Dermis blood vessel endothelial cell (primary cell): Measurements from ENCODE around the gene TFPI. TPM values are rescaled to one million over a fixed set of nuclear protein-coding genes. Genes with fewer than 3 reads are reported as not detected.
A peak's percentile ranks its signal among the peaks of the same experiment; 100 is the strongest.

Experiments used
- DNase-seq: peaks from one replicate; pipeline ENCODE4 v3.0.0; 2010
- total RNA-seq: library from RNA; depleted of rRNA; stranded (reverse); fragments of >200 nt; gene quantifications from 2 replicates; pipeline ENCODE4 v1.2.3, GENCODE V29; 2014

The TFPI gene
- total RNA-seq, 1 donor from 2014 or later: 1,146 TPM

DNA sequence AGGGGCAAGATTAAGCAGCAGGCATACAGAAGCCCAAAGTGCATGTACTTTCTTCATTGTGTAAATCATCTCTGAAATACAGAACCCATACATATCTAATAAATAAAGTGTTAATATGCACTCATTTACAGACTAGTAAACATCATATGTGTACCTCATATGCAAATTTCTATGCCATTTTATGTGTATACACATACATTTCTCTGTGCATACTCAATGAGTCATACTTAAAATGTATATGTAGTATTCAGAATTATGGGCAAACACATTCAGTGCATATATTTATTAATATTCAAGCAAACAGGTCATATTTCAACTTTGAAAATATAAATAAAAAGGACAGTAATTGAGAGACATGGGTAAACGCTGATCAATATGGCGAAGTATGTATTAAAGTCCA is 50.5 kb downstream of the TFPI start:
- DNase-seq: no peak

- peak; percentile 32 for DNase-seq
Observed at GRCh38 chr2:187502467-187502866, 51.8 kb downstream of the TFPI start.

GRCh38 chr2:187500585-187501359 is 53.5 kb downstream of the TFPI start:
- peak; percentile 50 for DNase-seq

GRCh38 chr2:187499941-187500532 is 54.2 kb downstream of the TFPI start:
- DNase-seq: peak; percentile 80

GRCh38 chr2:187497858-187498463 is 56.3 kb downstream of the TFPI start:
- peak; percentile 46 for DNase-seq

GRCh38 chr2:187497140-187497539 is 57.1 kb downstream of the TFPI start:
- no peak for DNase-seq

DNA sequence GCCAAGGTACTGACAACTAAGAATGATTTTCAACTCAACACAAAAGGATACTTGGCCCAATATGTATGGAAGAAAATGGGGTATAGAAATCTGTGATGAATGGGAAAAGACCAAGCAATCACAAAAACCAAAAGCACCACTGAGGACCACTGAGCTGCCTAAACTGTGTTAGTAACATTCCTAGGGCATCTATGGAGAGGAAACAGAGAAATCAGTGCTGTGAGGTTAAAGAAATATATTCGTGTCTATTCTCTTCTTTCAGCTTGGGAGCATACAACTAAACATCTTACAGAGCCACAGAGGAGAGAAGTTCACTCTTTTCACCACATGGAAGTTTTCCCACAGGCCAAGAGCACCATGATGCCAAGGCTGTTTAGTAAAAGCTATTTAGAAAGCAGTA is 58.9 kb downstream of the TFPI start:
- DNase-seq: no peak

- no peak for DNase-seq
Observed at GRCh38 chr2:187493877-187494568, 60.2 kb downstream of the TFPI start.

- DNase-seq: no peak
Observed at GRCh38 chr2:187493180-187493579, 61.1 kb downstream of the TFPI start.

- DNase-seq: no peak
Observed at GRCh38 chr2:187486241-187486640, 68.0 kb downstream of the TFPI start.

- no peak for DNase-seq
Observed at GRCh38 chr2:187485523-187485922, 68.7 kb downstream of the TFPI start.

DNA sequence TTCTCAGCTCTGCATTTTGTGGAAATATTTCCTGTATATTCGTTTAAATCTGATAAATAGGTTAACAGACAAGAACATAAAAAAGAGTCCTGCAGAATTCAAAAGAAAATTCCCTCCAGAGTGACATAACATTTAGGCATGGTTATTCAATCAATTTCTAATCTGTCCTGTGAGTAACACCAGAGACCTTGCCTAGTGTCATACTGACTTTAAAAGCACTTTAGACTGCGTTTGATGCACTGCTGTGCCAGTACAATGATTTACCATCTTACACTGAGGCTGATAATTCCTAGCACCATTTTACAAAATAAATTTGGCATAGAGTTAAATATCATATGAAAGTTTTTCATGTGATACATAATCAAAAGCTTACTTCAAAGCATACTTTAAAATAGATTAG is 70.7 kb downstream of the TFPI start:
- no peak for DNase-seq

DNA sequence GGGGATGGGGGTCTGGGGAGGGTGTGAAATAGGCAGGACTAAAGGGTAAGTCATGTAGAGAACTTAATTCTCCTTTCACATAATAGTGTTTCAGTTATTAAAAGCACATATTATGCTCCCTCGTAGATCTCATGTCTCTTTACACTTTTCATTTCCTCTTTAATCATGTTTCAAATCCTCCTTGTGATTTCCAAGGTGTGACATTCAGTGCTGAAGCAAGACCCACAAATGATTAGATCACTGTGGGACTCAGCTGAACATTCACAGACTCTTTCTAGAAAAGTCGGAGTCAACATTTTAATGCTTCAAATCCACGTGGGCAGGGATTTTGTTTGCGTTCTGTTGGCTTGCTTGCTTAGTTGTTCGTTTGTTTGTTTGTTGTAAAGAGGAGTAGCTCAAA is 71.4 kb downstream of the TFPI start:
- no peak for DNase-seq

DNA sequence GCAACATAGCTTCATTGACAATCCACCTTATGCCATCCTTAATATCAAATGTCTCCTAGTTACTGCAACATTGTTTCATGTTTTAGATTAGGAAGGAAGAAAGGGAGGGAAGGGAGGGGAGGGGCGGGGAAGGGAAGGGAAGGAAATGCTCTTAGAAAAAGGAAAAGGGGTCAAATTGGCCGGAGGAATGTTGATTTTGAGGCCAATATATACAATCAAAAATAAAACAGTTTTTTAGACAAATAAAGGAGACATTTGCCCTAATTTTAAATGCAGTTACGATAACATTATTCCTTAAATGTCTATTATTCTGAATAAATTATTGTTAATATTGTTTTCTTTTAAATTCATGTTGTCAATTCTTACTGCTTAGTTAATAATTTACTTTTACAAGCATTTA is 72.7 kb downstream of the TFPI start:
- DNase-seq: peak; percentile 36

GRCh38 chr2:187478719-187479118 is 75.5 kb downstream of the TFPI start:
- no peak for DNase-seq

- DNase-seq: no peak
Observed at GRCh38 chr2:187477051-187477450, 77.2 kb downstream of the TFPI start.

DNA sequence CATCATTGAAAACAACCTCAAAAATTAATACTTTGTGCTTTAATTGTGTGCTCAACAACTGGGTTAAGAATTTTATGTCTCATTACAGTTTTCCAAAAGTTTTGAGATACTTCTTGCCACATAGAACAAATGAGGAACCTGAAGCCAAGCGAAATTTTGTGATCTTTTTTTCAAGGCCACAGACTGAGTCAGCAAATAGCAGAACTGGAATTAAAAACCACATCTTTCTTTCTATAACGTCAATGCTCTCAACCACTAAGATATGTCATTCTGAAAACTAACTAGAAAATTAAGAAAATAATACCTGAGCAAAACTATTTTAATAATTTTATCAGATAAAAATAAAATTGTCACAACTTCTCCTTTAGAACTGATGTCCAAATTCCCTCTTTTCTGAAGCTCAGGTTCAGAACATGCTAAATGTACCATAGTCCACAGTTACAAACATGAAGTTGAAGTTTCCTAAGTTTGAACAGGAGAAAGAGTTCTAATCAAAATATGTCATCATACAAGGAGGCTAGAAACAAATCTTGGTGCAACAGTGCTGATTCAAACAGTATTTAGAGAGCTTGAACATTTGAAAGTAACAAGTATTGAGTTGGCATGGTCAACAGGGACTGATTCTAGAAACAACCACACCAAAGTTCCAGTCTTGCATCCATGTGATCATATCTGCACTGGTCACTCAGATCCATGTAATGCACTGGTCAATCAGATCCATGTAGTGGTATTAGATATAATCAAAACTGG is 78.6 kb downstream of the TFPI start:
- DNase-seq: no peak

GRCh38 chr2:187470698-187471097 is 83.5 kb downstream of the TFPI start:
- DNase-seq: no peak

DNA sequence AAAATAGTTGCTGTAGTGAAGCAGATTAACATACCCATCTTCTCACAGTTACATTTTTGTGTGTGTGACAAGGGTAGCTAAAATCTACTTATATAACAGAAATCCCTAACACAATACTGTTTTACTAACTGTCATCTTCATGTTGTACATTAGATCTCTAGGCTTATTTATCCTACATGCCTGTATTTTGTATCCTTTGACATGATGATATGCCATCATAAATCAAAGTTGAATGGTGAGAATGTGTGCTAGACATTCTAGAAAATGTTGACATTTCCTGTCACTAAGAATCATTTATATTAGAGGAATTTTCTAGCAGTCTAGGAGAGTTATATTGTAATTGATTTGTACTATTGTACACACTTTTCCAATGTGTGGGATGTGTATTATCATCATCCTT is 84.7 kb downstream of the TFPI start:
- no peak for DNase-seq

- no peak for DNase-seq
Observed at GRCh38 chr2:187468262-187468661, 86.0 kb downstream of the TFPI start.

GRCh38 chr2:187466129-187466792 is 88.0 kb downstream of the TFPI start:
- DNase-seq: no peak

DNA sequence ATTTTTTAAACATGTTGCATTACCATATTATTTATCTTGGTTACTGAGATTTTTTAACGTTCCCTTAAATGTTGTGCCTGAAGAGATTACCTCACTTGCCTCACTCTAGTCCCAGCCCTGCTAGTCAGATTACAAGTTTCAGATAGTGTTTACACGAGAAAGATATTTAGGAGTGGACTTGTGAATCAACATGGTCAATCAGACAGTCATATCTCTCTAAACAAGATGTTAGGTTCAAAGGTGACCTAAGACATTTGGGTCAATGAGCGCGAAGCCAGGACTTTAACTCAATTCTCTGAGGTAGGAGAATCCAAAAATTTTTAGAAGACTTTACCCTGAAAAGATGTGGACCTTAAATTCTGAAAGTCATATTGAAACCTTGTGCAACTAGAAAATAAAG is 91.4 kb downstream of the TFPI start:
- no peak for DNase-seq
